Esophagus squamous epithelium (tissue), 4 donors: ENCODE data around the gene DUS1L.

ENCODE experiments used
- POLR2A ChIP-seq, 4 donors: fragments of 450-650 bp; IDR thresholded peaks; one replicate each; pipeline ENCODE4 v1.6.1; 2017; ENCODE audit warnings: antibody characterized with exemption in 4 of 4, mild to moderate bottlenecking in 4 of 4, moderate library complexity in 3 of 4
- TF ChIP-seq, protein P1 (sequence below), 6 experiments: fragments of 450-650 bp in 4 of 6; fragments of 200-600 bp in 2 of 6; sonication (generic) in 2 of 6; IDR thresholded peaks; one replicate each; pipeline ENCODE4 v1.5.1; 2016 to 2019; ENCODE audit warnings: antibody characterized with exemption in 6 of 6, mild to moderate bottlenecking in 4 of 6, moderate library complexity in 4 of 6

DNA sequence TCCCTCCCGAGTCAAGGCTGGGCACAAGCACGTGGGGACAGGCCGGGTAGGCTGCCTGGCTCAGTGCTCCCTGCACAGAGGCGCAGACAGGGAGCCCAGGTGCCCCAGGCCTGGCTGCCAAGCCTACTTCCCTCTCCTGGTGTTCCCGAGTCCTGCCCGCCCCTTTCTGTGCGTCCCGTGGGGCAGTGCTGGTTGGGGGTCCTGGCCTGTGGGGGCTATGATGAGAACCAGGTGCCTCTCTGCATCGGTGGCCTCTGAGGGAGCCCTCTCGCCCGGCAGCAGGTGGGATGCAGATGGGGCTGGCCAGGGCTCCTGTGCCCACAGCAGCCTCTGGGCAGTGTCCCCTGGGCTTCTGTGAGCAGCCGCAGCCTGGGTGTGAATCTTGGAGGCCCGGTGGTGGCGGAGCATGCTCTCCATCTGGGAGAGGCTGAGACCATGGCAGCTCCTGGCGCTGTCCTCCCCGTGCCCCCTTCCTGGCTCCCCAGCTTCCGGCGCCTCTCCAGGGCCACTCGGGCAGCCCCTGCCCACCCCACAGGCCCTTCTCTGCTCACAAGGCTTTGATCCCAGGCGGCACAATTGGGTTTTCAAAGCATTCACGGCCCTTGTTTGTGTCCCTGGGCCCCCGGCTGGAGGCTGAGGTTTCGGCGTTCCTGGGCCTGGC is 50.2 kb downstream of the DUS1L start:
- TF ChIP-seq, protein P1, sequence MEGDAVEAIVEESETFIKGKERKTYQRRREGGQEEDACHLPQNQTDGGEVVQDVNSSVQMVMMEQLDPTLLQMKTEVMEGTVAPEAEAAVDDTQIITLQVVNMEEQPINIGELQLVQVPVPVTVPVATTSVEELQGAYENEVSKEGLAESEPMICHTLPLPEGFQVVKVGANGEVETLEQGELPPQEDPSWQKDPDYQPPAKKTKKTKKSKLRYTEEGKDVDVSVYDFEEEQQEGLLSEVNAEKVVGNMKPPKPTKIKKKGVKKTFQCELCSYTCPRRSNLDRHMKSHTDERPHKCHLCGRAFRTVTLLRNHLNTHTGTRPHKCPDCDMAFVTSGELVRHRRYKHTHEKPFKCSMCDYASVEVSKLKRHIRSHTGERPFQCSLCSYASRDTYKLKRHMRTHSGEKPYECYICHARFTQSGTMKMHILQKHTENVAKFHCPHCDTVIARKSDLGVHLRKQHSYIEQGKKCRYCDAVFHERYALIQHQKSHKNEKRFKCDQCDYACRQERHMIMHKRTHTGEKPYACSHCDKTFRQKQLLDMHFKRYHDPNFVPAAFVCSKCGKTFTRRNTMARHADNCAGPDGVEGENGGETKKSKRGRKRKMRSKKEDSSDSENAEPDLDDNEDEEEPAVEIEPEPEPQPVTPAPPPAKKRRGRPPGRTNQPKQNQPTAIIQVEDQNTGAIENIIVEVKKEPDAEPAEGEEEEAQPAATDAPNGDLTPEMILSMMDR (IDR thresholded peaks at IDR 0.05): no peak
- no peak for TF ChIP-seq POLR2A (IDR thresholded peaks at IDR 0.05)
